Hepatocyte (in vitro differentiated cells): ENCODE results near the gene ZBTB32.

ENCODE experiments used
- EZH2 ChIP-seq: fragments of 200-600 bp; sonication (generic); IDR thresholded peaks from 2 replicates; pipeline ENCODE4 v1.6.1; 2016; ENCODE audit warnings: antibody characterized with exemption, mild to moderate bottlenecking, borderline replicate concordance
- EZH2phosphoT487 ChIP-seq: fragments of 200-600 bp; sonication (generic); IDR thresholded peaks from one replicate; pipeline ENCODE4 v1.6.1; 2018; ENCODE audit warnings: antibody characterized with exemption, mild to moderate bottlenecking, low read depth, moderate library complexity; ENCODE audit not compliant: unreplicated experiment, severe bottlenecking
- TF ChIP-seq, protein P1 (sequence below): fragments of 200-600 bp; sonication (generic); IDR thresholded peaks from 2 replicates; pipeline ENCODE4 v1.5.1; 2016; ENCODE audit warnings: antibody characterized with exemption, mild to moderate bottlenecking; ENCODE audit not compliant: poor library complexity

- TF ChIP-seq, protein P1, sequence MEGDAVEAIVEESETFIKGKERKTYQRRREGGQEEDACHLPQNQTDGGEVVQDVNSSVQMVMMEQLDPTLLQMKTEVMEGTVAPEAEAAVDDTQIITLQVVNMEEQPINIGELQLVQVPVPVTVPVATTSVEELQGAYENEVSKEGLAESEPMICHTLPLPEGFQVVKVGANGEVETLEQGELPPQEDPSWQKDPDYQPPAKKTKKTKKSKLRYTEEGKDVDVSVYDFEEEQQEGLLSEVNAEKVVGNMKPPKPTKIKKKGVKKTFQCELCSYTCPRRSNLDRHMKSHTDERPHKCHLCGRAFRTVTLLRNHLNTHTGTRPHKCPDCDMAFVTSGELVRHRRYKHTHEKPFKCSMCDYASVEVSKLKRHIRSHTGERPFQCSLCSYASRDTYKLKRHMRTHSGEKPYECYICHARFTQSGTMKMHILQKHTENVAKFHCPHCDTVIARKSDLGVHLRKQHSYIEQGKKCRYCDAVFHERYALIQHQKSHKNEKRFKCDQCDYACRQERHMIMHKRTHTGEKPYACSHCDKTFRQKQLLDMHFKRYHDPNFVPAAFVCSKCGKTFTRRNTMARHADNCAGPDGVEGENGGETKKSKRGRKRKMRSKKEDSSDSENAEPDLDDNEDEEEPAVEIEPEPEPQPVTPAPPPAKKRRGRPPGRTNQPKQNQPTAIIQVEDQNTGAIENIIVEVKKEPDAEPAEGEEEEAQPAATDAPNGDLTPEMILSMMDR, result no peak
- TF ChIP-seq EZH2phosphoT487 (no peak), EZH2 (peak; percentile 31)
Observed at GRCh38 chr19:35756377-35757230, 52.2 kb downstream of the ZBTB32 start, which contains the start of gene HSPB6.
